Fibroblast of lung (primary cell): ENCODE measurements around the gene ALDH4A1.

ENCODE experiments used
- CTCF ChIP-seq, 2 donors: IDR thresholded peaks in 1 of 2; conservative IDR thresholded peaks in 1 of 2; 1 replicate in 1 of 2; 2 replicates in 1 of 2; pipeline ENCODE4 v1.5.1; 2011 to 2012; ENCODE audit warnings: low read length in 2 of 2, control low read depth in 1 of 2, inconsistent platforms in 1 of 2, low read depth in 1 of 2, mild to moderate bottlenecking in 1 of 2
- EZH2 ChIP-seq: IDR thresholded peaks from 2 replicates; pipeline ENCODE4 v1.5.1; 2012; ENCODE audit warnings: low read length, control low read depth, mild to moderate bottlenecking; ENCODE audit errors: missing control alignments

GRCh38 chr1:18879215-18879790 is 23.1 kb downstream of the ALDH4A1 start:
- TF ChIP-seq CTCF (conservative IDR thresholded peaks at IDR 0.05 in 1 of 2, IDR thresholded peaks at IDR 0.05 in 1 of 2; ENCODE audit: low read depth in 1 of 2, low read length in 2 of 2) (no peak), EZH2 (no peak)
